Loucy (cell line): Measurements from ENCODE around the gene CA5A.

Experiments
- CTCF ChIP-seq: fragments of 200-600 bp; sonication (generic); conservative IDR thresholded peaks from 2 replicates; pipeline ENCODE4 v1.5.1; 2014; ENCODE audit warnings: mild to moderate bottlenecking, antibody characterized with exemption, low read length
- EZH2phosphoT487 ChIP-seq: fragments of 200-600 bp; IDR thresholded peaks from 2 replicates; pipeline ENCODE4 v1.6.1; 2018; ENCODE audit warnings: antibody characterized with exemption, mild to moderate bottlenecking, moderate library complexity, borderline replicate concordance

GRCh38 chr16:87956098-87956364 is 19.7 kb upstream of the CA5A start:
- TF ChIP-seq CTCF (no peak), EZH2phosphoT487 (no peak)
